Activated CD8-positive, alpha-beta memory T cell treated with anti-CD3 and anti-CD28 coated beads for 48 hours (primary cell): Measurements from ENCODE around the gene C1orf53.
"Not testable (repeated sequence)": the region's sequence is repeated elsewhere in the genome, so short reads cannot be mapped to it uniquely, and the experiment has no call there.

Experiments
- DNase-seq, 3 experiments: peaks; one replicate each; pipeline ENCODE4 v3.0.0-alpha.2; 2020; ENCODE audit warnings: low read depth in 2 of 3, low spot score in 2 of 3

C1orf53 gene

GRCh38 chr1:197920414-197921117 lies 18.1 kb downstream of the C1orf53 start:
- DNase-seq: no peak

GRCh38 chr1:197921235-197922069 lies 19.0 kb downstream of the C1orf53 start:
- DNase-seq: no peak

GRCh38 chr1:197922070-197922390 lies 19.6 kb downstream of the C1orf53 start:
- no peak for DNase-seq

GRCh38 chr1:197923038-197923437 lies 20.6 kb downstream of the C1orf53 start:
- no peak for DNase-seq

- no peak for DNase-seq
Observed at GRCh38 chr1:197924516-197925123, 22.2 kb downstream of the C1orf53 start.

GRCh38 chr1:197927908-197928665 lies 25.7 kb downstream of the C1orf53 start:
- no peak for DNase-seq

- DNase-seq: no peak
Observed at GRCh38 chr1:197928849-197929336, 26.5 kb downstream of the C1orf53 start.

GRCh38 chr1:197933016-197933415 lies 30.6 kb downstream of the C1orf53 start:
- no peak for DNase-seq

GRCh38 chr1:197933647-197934046 lies 31.2 kb downstream of the C1orf53 start:
- no peak for DNase-seq

- DNase-seq: no peak
Observed at GRCh38 chr1:197937381-197937780, 35.0 kb downstream of the C1orf53 start.

GRCh38 chr1:197937892-197938291 lies 35.5 kb downstream of the C1orf53 start:
- DNase-seq: no peak

- DNase-seq: not testable (repeated sequence)
Observed at GRCh38 chr1:197939159-197939980, 36.9 kb downstream of the C1orf53 start.

- DNase-seq: no peak
Observed at GRCh38 chr1:197942042-197942441, 39.6 kb downstream of the C1orf53 start.

- DNase-seq: no peak
Observed at GRCh38 chr1:197944485-197944884, 42.1 kb downstream of the C1orf53 start.

- no peak for DNase-seq
Observed at GRCh38 chr1:197948926-197949899, 46.8 kb downstream of the C1orf53 start.

- DNase-seq: no peak
Observed at GRCh38 chr1:197951089-197951488, 48.7 kb downstream of the C1orf53 start.

- no peak for DNase-seq
Observed at GRCh38 chr1:197951617-197952175, 49.3 kb downstream of the C1orf53 start.

GRCh38 chr1:197953472-197953871 lies 51.0 kb downstream of the C1orf53 start:
- not testable (repeated sequence) for DNase-seq
